DMS 273 treated with DMSO at 0.1 percent for 48 hours (cell line): ENCODE results near the gene GMPPA.

Experiments used
- DNase-seq: peaks from one replicate; lab custom pipeline; 2025; lab: John Stamatoyannopoulos, UW

The GMPPA gene

DNA sequence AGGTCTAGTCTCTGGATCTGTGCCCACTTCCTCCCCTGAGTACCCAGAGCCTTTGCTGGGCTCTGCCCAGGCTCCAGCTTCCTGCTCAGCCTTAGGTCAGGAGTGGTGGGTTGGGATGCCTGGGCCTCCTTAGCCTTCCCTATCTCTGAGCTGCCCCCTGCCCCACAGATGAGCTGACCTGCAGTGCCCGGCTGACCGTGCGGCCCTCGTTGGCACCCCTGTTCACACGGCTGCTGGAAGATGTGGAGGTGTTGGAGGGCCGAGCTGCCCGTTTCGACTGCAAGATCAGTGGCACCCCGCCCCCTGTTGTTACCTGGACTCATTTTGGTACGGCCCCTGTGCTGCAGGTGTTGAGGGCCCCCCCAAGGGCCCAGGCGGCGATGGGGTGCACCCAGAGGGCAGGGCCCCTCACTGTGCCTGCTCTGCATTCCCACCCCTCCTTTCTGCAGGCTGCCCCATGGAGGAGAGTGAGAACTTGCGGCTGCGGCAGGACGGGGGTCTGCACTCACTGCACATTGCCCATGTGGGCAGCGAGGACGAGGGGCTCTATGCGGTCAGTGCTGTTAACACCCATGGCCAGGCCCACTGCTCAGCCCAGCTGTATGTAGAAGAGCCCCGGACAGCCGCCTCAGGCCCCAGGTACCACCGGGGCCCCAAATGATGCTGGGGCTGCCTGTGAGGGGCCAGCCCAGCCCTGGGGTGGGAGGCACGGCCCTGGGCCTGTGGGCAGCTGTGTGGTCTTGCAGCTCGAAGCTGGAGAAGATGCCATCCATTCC lies 30.1 kb upstream of the GMPPA start:
- no peak for DNase-seq

- DNase-seq: no peak
Observed at GRCh38 chr2:219469186-219469724, 29.4 kb upstream of the GMPPA start.

DNA sequence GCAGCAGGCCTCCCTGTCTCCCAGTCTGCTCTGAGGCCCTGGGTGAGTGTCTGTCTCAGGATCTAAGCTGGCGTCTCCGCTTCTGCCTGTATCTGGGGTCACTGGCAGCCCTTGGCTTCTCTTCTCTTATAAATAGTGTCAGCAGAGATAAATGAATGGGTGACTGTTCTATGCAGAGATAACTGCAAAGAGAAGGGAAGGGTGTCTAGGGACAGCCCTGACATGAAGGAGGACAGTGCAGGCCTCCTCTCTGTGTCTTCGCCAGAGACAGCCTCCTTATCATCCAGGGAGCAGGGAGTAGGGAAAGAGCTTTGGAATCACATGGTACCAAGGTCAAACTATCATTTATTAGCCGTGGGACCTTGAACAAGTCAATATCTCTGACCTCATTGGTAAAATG lies 28.3 kb upstream of the GMPPA start:
- no peak for DNase-seq

GRCh38 chr2:219471476-219472371 lies 27.0 kb upstream of the GMPPA start:
- no peak for DNase-seq

- DNase-seq: no peak
Observed at GRCh38 chr2:219472629-219473187, 26.0 kb upstream of the GMPPA start.

GRCh38 chr2:219473511-219473910 lies 25.2 kb upstream of the GMPPA start:
- DNase-seq: no peak

GRCh38 chr2:219474285-219475060 lies 24.2 kb upstream of the GMPPA start:
- DNase-seq: no peak

GRCh38 chr2:219475278-219475677 lies 23.4 kb upstream of the GMPPA start:
- no peak for DNase-seq

DNA sequence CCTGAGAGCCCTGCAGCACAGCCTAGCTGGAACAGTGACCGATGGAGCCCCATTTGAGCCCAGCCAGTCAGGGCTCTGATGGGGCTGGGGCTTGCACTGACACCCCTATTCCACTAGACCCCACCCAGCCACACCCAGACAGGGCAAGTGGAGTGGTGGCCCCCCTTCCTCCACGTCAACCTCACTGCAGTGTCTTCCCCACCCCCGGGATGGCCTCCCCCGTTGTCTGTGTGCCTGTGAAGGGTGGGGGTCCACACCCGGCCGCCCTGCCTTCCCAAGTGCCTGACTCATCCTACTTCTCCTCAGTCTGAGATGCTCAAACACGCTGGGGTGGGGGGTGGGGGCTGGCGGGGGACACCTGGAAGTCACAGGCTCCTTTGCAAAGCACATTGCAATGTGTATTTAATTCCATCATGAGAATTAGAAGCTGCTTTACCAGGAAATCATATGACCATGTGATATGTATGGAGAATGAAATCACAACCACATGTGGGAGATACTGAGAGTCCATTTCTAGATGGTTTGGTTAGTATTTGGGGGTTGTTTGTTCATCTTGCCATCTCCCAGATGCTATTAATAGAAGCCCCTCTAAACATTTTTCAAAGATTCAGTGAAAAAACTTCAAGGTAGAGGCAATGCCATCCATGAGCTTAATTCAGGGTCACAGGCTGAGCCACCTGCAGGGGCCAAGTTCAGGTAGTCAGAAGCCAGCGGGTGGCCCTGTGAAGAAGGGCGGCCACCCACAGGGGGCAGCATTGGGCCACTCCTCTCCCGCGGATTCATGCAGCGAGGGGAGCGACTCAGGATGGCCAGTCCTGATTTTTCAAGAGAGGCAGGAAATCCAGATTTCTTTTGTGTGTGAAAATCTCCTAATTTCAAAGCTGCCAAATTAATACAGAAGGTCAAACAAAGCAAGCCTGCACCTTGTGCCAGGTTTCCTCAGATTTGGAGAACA lies 22.7 kb upstream of the GMPPA start:
- DNase-seq: peak; percentile 6

DNA sequence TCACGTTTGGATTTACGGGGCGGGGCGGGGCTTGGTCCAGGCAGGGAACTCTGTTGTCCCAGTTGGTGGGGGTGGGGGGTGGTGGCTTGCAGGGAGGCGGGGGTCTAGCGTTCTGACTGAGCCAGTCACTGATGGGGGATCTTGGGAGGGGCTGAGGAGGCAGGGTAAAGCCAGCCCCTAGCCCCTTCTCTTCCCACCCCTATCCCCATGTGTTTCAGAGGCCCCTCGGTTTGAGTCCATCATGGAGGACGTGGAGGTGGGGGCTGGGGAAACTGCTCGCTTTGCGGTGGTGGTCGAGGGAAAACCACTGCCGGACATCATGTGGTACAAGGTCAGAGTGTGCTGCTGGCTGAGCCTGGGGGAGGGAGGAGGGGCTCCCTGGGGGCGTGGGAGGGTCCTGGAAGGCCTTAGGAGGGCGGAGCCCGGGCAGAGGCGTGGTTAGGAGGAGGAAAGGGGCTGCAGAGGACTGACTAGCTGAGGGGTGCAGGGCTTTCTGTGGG lies 22.0 kb upstream of the GMPPA start:
- no peak for DNase-seq

- DNase-seq: no peak
Observed at GRCh38 chr2:219477179-219477578, 21.5 kb upstream of the GMPPA start.

DNA sequence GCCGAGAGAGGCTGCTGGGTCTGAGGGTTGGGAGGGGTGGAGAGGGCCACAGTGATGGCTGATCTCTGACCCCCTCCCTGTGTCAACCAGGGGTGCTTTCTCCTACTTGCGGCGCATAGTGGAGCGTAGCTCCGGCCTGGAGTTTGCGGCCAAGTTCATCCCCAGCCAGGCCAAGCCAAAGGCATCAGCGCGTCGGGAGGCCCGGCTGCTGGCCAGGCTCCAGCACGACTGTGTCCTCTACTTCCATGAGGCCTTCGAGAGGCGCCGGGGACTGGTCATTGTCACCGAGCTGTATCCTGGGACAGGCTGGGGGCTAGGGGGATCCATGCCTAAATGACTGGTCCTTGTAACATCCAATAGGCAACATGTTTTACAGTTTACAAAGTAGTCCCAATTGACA lies 20.9 kb upstream of the GMPPA start:
- DNase-seq: no peak

DNA sequence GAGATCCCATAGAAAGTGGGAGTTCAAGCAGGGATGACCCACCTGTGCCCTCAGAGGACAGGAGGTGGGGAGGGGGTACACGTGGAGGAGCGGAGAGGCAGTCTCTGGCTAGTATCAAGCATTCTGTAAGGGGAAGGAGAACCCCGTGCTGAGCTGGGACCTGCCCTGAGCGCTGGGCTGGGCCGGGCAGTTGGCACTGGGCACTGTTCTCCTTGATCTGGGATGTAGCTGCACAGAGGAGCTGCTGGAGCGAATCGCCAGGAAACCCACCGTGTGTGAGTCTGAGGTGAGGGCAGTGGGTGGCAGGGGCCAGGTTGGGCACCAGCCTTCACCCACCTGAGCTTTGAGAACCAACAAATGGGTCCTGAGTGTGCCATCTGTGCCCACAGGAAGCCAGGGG lies 19.8 kb upstream of the GMPPA start:
- no peak for DNase-seq

- DNase-seq: no peak
Observed at GRCh38 chr2:219480004-219480403, 18.7 kb upstream of the GMPPA start.

- no peak for DNase-seq
Observed at GRCh38 chr2:219482674-219483405, 15.9 kb upstream of the GMPPA start.

- no peak for DNase-seq
Observed at GRCh38 chr2:219483451-219484342, 15.0 kb upstream of the GMPPA start.

GRCh38 chr2:219484343-219485200 lies 14.1 kb upstream of the GMPPA start:
- DNase-seq: no peak

DNA sequence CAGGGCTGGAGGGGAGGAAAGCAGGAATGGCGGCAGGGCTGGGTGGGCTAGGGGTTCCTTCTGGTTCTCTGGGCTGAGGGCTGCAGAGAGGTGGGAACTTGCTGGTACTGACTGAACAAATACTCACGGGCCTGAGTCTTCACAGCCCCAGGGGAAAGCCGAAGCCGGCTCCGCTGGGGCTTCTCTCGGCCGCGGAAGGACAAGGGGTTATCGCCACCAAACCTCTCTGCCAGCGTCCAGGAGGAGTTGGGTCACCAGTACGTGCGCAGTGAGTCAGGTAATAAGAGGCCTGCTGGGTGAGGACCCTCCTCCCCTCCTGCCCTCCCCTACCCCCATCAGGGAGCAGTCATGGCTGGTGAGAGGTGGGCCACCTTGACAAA lies 13.5 kb upstream of the GMPPA start:
- no peak for DNase-seq
